ENCODE results near the gene PLXNA3. TPM values are rescaled to one million over a fixed set of nuclear protein-coding genes. Genes with fewer than 3 reads are reported as not detected.

The PLXNA3 gene
- total RNA-seq, 3 donors from 2014 or later (not counting 1 experiment from before 2014, with no cell fraction given) = 20.8 to 34.3 (median 32.2) TPM

DNA sequence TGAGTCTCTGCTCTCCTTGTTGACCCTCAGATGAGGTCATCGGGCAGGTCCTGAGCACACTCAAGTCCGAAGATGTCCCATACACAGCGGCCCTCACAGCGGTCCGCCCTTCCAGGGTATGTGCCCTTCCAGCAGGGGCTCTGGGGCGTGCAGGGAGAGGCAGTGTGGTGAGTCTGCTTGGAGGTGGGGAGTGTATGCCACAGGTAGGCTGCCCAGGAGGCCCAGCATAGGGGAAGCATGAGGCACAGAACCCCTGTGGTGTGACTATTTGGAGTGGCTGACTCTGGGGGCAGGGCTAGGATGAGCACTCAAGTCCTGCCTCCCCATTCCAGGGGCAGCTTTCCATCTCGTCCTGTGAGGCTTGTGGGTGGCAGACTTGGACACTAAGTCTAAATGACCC lies 24.5 kb upstream of the PLXNA3 start:
- intact Hi-C loops (cut with micrococcal nuclease) = no loop called here
- Histone ChIP-seq H3K9me3 (ENCODE audit: control insufficient read depth, insufficient read depth, low read length) (no peaks in the 10 kb centered on the region), H3K4me3 (ENCODE audit: low read length) (no peak overlapping the region), H3K27me3 (ENCODE audit: control insufficient read depth, insufficient read depth, low read length) (no peaks in the 10 kb centered on the region), H3K27ac (ENCODE audit: low read length) (no peak overlapping the region), H3K4me1 (ENCODE audit: control insufficient read depth, insufficient read depth, low read length) (peaks cover 46% of the 10 kb centered on the region), H3K36me3 (ENCODE audit: control insufficient read depth, insufficient read depth, low read length) (peaks cover 25% of the 10 kb centered on the region)
- Mint-ChIP-seq H3K4me3 (peak overlapping the region; percentile 9), H3K9me3 (no peaks in the 10 kb centered on the region), H3K36me3 (no peaks in the 10 kb centered on the region), H3K27me3 (ENCODE audit: low read depth in 2 of 2) (no peaks in the 10 kb centered on the region), H3K27ac (no peak overlapping the region), H3K4me1 (peaks cover 21 to 25% of the 10 kb centered on the region in 2 donors)
- TF ChIP-seq, protein P1, sequence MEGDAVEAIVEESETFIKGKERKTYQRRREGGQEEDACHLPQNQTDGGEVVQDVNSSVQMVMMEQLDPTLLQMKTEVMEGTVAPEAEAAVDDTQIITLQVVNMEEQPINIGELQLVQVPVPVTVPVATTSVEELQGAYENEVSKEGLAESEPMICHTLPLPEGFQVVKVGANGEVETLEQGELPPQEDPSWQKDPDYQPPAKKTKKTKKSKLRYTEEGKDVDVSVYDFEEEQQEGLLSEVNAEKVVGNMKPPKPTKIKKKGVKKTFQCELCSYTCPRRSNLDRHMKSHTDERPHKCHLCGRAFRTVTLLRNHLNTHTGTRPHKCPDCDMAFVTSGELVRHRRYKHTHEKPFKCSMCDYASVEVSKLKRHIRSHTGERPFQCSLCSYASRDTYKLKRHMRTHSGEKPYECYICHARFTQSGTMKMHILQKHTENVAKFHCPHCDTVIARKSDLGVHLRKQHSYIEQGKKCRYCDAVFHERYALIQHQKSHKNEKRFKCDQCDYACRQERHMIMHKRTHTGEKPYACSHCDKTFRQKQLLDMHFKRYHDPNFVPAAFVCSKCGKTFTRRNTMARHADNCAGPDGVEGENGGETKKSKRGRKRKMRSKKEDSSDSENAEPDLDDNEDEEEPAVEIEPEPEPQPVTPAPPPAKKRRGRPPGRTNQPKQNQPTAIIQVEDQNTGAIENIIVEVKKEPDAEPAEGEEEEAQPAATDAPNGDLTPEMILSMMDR (IDR thresholded peaks at IDR 0.05) = no peak
- no peak for ATAC-seq
- no peak for DNase-seq
- WGBS (ENCODE audit: insufficient coverage) = 93% methylated on average over 2 of the region's 7 CpGs

- TF ChIP-seq, protein P1 (IDR thresholded peaks at IDR 0.05) = no peak
- Mint-ChIP-seq H3K27ac (no peak overlapping the region), H3K4me1 (peaks cover 16 to 20% of the 10 kb centered on the region in 2 donors), H3K27me3 (ENCODE audit: low read depth in 2 of 2) (no peaks in the 10 kb centered on the region), H3K4me3 (no peak overlapping the region), H3K36me3 (no peaks in the 10 kb centered on the region), H3K9me3 (no peaks in the 10 kb centered on the region)
- Histone ChIP-seq H3K27me3 (ENCODE audit: control insufficient read depth, insufficient read depth, low read length) (no peaks in the 10 kb centered on the region), H3K4me3 (ENCODE audit: low read length) (no peak overlapping the region), H3K36me3 (ENCODE audit: control insufficient read depth, insufficient read depth, low read length) (peaks cover 26% of the 10 kb centered on the region), H3K4me1 (ENCODE audit: control insufficient read depth, insufficient read depth, low read length) (peaks cover 43% of the 10 kb centered on the region), H3K27ac (ENCODE audit: low read length) (no peak overlapping the region), H3K9me3 (ENCODE audit: control insufficient read depth, insufficient read depth, low read length) (no peaks in the 10 kb centered on the region)
- WGBS (ENCODE audit: insufficient coverage) = 94% methylated on average over 6 of the region's 7 CpGs
- DNase-seq (no peak), ATAC-seq (no peak)
- intact Hi-C loops (cut with micrococcal nuclease) = no loop called here
These were observed 23.5 kb upstream of the PLXNA3 start for GRCh38 chrX:154434394-154435168.

- Histone ChIP-seq H3K4me1 (ENCODE audit: control insufficient read depth, insufficient read depth, low read length) (peaks cover 39% of the 10 kb centered on the region), H3K4me3 (ENCODE audit: low read length) (no peak overlapping the region), H3K27ac (ENCODE audit: low read length) (no peak overlapping the region), H3K27me3 (ENCODE audit: control insufficient read depth, insufficient read depth, low read length) (no peaks in the 10 kb centered on the region), H3K9me3 (ENCODE audit: control insufficient read depth, insufficient read depth, low read length) (no peaks in the 10 kb centered on the region), H3K36me3 (ENCODE audit: control insufficient read depth, insufficient read depth, low read length) (peaks cover 28% of the 10 kb centered on the region)
- H3K36me3 Mint-ChIP-seq = no peaks in the 10 kb centered on the region
- TF ChIP-seq, protein P1 (IDR thresholded peaks at IDR 0.05) = no peak
- no peaks in the 10 kb centered on the region for H3K27me3 Mint-ChIP-seq (ENCODE audit: low read depth in 2 of 2)
- WGBS (ENCODE audit: insufficient coverage) = over 99% methylated on average over 19 of the region's 19 CpGs
- H3K27ac Mint-ChIP-seq = no peak overlapping the region
- intact Hi-C loops (cut with micrococcal nuclease) = no loop called here
- ATAC-seq = no peak
- peaks cover 13 to 17% of the 10 kb centered on the region in 2 donors for H3K4me1 Mint-ChIP-seq
- H3K4me3 Mint-ChIP-seq = no peak overlapping the region
- DNase-seq = peak in 1 of 2 donors; percentile 2
- H3K9me3 Mint-ChIP-seq = no peaks in the 10 kb centered on the region
These were observed 22.8 kb upstream of the PLXNA3 start for GRCh38 chrX:154435171-154435733.
